Measurements from ENCODE around the gene HRH2.
"Not testable (repeated sequence)": the region's sequence is repeated elsewhere in the genome, so short reads cannot be mapped to it uniquely, and the experiment has no call there.

HRH2 gene

DNA sequence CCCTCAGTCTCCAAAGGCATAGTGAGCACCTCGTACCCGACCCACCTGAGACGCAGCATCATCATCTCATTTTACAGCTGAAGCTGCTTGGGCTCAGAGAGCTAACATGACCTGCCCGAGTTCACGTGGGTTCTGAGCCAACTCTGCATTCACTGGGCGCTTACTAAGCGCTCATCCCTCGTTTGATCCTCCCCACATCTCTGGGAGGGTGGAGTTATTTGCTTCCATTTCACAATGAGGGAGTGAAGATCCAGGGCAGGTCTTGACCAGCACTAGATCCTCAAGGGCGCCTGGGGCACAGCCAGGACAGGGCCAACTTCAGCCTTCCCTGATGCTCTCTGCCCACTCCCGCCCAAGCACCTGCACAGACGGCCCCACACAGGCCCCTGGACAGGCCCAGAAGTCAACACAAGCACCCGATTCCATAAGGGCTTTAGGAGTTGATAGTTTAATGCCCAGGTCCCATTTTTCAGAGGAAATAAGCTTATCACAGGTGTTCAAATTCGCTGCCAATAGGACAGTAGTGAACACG lies 80.8 kb downstream of the HRH2 start:
- no peak for DNase-seq (ENCODE audit: low read depth, low spot score)

DNA sequence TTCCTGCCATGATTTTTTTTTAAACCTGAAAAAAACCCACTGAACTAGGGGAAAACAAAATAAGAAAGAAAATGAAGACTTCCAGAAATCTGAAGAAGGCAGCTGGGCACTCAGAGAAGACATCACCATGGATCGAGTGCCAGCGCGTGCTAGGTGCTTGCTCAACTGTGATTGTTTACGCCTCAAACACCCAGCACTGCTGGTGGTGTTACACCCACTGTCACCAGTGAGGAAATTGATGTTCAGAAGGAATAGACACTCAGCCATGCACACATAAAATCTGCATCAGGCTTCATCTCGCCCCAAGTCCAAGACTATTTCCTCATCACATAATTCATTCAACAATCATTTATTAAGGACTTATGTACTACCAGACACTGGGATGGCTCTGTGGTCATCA lies 82.1 kb downstream of the HRH2 start:
- DNase-seq (ENCODE audit: low read depth, low spot score): no peak

DNA sequence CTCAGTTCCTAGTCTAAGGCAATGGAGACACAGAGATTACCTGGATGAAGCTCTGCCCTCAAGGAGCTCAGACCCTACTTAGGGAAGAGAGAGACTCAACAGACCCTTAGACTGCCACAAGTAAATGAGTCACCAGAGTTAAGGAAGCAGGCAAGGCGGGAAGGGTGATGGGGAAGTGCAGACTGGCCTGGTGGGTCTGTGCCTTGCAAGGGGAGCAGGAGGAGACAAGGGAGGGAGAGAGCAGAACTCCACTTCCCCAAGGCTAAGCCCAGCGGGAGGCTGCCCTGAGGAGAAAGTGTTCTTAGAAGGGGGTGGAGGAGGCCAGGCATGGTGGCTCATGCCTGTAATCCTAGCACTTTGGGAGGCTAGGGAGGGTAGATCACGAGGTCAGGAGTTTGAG lies 83.7 kb downstream of the HRH2 start:
- no peak for DNase-seq (ENCODE audit: low read depth, low spot score)

DNA sequence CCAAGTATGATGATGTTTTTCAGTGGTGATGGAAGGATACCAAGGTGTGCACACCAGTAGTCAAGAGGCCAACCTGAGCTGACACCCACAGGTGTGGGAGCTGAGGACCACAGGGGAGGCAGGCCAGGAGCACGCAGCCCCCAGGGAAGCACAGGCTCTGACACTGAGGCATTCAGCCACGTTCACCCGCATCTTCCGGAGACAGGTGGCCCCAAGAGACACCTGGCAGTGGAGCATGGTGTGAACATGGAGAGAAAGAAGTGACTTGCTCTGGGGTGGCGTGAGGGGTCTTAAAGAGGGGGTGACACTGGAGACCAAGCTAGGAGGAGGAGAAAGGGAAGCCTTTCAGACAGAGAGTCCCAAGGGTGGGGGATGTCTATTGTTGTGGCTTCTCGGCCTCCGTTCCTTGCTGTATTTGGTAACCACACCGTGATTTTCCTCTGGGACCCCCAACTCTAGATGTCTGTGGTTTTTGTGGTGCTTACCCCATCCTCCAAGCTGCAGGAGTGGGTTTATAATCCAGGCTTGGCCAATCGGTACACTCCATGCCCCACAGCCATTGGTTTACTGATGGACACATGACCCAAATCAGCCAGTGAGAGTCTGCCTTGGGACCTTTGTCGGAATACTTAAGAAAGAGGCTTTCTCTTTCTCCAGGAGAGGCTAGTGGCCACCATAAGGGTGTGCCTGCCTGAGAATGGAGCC lies 84.6 kb downstream of the HRH2 start:
- no peak for DNase-seq (ENCODE audit: low read depth, low spot score)

DNA sequence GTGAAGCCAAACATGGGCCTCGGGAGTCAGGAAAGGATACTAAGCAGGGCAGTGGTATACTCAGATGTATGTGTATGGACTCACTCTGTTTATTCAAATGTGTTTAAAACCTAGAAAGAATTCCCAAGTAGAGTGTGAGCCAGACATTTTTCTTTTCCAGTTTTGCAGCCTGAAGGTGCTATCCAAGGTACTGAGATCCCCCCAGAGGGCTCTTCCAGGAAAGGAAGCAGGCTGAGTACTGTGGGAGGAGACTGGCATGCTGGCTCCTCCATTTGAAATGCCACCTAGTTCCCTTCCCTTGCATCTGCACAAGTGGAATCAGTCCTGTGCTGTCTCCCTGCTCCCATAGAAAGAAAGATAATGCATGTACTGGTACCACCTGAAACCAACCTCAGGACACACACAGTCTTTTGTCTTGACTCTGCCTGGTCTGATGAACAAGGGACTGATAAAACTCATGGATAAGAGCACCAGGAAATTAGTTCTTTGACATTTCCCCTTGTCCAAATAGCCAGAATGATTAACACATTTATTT lies 85.9 kb downstream of the HRH2 start:
- peak; percentile 53 for DNase-seq (ENCODE audit: low read depth, low spot score)

DNA sequence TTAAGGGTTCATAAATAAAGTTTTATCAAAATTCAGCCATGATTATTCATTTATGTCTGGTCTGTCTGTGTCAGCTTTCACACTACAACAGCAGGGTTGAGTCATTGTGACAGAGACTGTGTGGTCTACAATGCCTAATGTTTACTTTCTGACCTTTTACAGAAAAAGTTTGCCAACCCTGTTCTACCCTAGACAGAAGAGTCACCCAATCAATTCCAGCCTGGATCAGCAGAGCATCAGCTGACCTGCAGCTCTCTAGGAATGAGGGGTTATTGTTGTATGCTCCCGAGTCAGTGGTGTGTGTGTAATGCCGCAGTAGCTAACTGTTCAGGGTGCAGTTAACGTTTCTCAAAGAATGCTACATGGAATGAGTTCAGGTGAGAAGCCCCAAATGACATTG lies 87.3 kb downstream of the HRH2 start:
- no peak for DNase-seq (ENCODE audit: low read depth, low spot score)

DNA sequence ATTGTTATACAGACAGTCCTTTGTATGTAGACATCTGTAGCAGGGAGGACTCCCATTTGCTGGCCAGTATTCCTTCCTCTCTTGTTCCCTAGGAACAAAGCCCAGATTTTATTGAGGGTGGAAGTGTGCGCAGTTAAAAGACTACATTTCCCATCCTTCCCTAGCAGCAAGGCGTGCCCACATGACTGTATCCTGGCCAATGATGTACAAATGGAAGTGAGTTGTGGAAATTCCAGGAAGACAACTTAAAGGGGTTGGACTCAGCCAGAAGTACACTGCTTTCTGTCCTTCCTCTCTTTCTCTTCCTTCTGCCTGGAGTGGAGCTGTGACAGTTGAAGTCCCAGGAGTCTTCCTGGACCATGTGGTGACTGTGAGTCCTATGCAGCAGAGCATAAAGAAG lies 89.0 kb downstream of the HRH2 start:
- peak; percentile 5 for DNase-seq (ENCODE audit: low read depth, low spot score)

DNA sequence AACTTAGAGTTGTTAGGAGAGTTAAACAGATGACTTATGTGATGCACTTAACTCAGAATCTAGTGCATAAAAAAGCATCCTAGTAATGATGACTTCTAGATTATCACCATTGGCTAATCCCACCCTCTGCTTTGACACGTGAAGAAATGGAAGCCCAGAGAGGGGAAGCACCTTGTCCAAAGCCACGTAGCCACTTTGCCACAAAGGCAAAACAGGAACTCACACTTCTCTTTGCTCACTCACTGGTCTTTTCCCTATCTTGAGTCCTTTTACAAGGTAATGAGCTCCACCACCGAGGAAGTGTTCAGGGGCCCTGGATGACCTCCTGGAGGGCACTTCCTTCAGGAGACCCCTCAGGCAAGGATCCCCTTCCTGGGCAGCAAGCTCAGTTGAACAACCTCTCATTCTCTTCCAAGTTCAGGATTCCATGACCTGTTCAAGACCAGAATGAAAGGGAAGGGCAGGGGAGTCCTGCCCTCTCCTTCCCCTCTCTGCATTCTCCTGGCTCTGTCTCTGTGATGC lies 89.7 kb downstream of the HRH2 start:
- DNase-seq (ENCODE audit: low read depth, low spot score): no peak

DNA sequence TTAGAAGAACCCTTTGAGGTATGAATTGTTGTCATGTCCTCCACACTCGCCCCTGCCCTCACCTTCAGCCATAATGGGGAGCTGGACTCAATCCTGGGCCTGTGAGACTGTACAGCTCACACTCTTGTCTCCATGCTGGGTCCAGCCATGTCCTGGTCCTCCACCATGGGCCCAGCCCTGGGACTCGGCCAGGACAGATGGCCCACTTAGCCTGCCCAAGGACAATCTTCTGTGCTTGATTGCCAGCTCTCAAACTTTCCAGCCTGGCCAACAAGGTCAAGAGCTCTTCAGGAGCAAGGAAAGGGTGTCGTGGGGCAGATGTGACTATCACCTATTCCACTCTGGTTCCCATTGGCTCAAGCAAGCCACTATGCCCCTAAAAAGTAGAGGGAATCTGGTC lies 90.8 kb downstream of the HRH2 start:
- no peak for DNase-seq (ENCODE audit: low read depth, low spot score)

DNA sequence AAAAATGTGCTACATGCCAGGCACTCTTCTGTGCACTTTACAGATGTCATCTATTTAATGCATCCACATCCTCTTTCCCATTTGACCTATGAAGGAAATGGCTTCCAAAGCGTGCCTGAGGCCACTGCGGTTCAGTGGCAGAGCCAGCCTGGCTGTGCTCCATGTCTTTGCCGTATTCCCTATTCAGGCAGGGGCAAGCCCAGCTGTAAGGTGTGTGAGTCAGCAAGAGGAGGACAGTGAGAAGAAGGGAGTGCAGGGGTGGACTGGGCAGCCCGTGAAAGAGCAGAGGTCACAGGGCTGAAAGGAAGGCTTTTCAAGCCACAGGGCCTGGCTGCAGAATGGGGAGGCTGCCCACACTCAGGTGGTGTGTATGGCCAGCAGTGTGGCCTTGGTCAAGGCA lies 91.7 kb downstream of the HRH2 start:
- no peak for DNase-seq (ENCODE audit: low read depth, low spot score)

DNA sequence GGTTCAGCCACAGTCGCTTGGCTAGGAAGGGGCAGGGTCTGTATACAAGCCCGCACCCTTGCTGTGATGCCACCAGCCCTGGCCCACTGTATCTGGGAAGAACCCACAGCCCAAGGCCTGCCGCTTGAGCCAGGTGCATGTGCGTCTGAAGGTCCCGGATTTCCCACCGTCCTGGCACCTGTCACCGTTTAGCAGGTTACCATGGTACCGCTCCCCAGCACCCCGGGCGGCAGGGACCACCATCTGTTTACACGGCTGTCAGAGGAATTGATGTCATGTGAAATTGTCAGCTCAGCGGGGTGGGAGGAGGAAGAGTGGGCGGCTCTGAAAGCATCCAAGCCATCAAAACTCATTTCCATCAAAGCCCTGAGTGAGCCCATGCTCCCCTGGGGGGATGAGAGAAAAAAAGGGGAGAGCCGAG lies 92.7 kb downstream of the HRH2 start:
- no peak for DNase-seq (ENCODE audit: low read depth, low spot score)

DNA sequence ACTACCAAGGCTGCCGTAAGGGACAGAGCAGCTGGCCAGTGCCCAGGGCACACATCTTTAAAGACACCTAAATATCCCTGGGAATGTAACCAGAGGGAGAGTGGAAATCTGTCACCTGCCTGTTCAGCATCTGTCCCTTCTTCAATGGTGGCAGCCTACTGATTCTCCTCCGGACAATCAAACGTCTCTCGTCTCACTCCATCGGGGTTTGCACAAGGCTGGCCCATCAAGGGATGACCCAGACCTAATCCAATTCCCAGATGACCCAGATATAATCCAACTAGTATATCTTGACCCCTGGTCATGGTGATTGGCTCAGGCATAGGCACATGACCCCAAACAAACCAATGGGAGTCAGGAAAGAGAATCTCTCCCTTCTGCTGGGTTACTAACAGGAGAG lies 93.5 kb downstream of the HRH2 start:
- DNase-seq (ENCODE audit: low read depth, low spot score): no peak

DNA sequence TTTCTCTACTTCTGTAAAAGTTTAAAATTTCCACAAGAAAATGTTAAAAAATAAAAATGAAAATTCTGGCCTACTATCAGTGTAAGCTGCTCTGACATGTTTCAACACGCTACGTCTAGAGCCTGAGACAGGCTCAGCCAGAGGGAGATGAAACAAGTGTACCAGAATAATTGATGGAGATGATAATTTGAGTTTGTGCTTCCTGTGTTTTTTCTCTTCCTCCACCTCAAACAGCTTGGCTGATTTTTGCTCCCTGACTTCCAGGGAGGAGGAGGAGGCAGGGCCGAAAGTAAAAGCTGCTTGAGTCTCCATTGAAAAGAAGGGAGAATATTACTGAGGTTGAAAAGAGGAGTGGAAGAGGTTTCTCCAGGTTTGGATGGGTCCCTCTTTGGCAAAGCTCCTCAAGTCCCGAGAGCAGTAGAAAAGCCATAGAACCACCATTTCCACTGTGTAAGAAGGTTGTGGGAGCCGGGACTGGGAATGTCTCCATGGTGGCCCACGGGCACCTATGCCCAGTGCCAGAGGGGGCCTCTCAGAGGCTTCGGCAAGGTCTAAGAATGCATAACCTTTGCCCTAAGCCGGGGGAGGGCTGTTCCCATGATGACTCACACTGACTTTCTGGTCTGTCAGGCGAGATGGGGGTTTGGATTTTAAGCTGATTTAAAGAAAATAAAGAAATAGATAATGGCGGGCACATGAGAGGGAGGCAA lies 95.1 kb downstream of the HRH2 start:
- no peak for DNase-seq (ENCODE audit: low read depth, low spot score)

DNA sequence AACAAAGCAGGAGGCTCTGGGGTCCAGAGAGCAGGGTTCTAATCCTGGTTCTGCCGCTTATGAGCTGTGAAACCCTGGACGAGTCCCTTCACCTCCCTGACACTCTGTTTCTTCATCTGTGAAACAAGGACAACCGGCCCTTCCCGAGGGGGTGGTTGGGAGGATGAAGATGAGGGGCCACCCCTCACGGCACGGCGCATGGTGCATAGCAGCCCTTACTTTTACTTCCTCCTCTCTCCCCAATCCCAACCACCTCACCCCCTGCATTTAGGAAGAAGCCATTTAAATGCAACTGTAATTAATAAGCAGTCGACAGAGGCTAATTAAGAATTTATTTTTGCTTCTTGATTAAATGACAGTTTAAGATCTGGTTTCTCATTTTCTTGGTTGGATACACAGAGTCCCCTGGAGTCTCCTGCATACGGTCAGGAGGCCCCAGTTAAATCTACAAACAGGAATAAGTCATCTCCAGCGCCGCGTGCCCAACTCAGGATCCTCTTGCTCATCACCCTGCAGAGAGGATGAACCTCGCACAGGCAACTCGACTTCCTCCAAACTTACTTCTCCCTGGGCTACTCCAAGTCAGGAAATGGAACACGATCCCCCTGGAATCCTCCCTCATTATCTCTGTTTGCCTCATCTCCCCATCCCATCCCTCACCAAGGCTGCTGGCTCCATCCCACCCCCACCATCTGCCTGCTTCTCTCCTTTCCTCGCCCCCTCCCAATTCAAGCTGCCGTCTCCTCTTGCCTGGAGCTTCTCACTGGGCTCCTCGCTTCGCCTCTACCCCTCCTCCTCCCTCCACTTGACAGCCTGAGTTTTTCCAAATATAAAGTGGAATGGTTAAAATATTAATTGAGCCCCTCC lies 95.9 kb downstream of the HRH2 start:
- no peak for DNase-seq (ENCODE audit: low read depth, low spot score)

DNA sequence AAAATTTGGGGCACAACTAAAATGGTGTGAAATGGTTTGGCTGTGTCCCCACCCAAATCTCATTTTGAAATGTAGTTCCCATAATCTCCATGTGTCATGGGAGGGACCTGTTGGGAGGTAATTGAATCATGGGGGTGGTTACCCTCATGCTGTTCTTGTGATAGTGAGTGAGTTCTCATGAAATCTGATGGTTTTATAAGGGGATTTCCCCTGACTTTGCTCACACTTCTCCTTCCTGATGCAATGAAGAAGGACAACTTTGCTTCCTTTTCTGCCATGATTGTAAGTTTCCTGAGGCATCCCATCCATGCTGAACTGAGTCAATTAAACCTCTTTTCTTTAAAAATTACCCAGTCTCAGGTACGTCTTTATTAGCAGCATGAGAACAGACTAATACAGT lies 102.1 kb downstream of the HRH2 start:
- DNase-seq (ENCODE audit: low read depth, low spot score): not testable (repeated sequence)

All from astrocyte of the hippocampus (primary cell).